22Rv1 (cell line): Measurements from ENCODE around the gene SPINDOC.

ENCODE experiments used
- ZFX ChIP-seq: fragments of 450-650 bp; IDR thresholded peaks from 2 replicates; pipeline ENCODE4 v1.6.1; 2017; ENCODE audit warnings: antibody characterized with exemption, borderline replicate concordance
- TF ChIP-seq, protein P1 (sequence below): fragments of 450-650 bp; IDR thresholded peaks from 2 replicates; pipeline ENCODE4 v1.5.1; 2017; ENCODE audit warnings: mild to moderate bottlenecking

DNA sequence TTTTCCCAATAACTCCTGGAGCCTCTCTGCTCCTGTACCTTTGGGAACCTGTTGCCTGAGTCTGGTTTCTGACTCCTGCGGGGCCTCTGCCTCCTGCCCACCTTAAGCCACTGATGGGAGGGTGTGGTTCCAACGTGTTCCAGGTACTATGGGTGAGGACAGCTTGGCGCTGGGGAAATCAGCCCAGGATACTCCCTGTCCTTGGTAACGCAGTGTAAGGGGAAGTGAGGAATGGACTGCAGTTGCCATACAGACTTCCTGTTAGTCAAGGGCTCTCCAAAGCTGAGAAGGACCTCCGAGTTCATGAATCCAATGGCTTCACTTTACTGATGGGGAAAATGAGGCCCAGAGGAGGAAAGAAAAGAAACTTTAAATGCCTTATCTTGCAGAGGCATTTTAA, 24.5 kb downstream of the SPINDOC start:
- TF ChIP-seq, protein P1, sequence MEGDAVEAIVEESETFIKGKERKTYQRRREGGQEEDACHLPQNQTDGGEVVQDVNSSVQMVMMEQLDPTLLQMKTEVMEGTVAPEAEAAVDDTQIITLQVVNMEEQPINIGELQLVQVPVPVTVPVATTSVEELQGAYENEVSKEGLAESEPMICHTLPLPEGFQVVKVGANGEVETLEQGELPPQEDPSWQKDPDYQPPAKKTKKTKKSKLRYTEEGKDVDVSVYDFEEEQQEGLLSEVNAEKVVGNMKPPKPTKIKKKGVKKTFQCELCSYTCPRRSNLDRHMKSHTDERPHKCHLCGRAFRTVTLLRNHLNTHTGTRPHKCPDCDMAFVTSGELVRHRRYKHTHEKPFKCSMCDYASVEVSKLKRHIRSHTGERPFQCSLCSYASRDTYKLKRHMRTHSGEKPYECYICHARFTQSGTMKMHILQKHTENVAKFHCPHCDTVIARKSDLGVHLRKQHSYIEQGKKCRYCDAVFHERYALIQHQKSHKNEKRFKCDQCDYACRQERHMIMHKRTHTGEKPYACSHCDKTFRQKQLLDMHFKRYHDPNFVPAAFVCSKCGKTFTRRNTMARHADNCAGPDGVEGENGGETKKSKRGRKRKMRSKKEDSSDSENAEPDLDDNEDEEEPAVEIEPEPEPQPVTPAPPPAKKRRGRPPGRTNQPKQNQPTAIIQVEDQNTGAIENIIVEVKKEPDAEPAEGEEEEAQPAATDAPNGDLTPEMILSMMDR: no peak
- no peak for TF ChIP-seq ZFX
